GM19239 (cell line): ENCODE data around the gene TNS3.
A peak's percentile ranks its signal among the peaks of the same experiment; 100 is the strongest.

Source experiments
- DNase-seq: peaks from one replicate; pipeline ENCODE4 v3.0.0; 2011; ENCODE audit warnings: low spot score; ENCODE audit not compliant: insufficient read length
- FAIRE-seq: peaks from 2 replicates; lab custom pipeline; 2011; peaks lifted over from hg19 to GRCh38; lab: Jason Lieb, UNC

TNS3 gene

DNA sequence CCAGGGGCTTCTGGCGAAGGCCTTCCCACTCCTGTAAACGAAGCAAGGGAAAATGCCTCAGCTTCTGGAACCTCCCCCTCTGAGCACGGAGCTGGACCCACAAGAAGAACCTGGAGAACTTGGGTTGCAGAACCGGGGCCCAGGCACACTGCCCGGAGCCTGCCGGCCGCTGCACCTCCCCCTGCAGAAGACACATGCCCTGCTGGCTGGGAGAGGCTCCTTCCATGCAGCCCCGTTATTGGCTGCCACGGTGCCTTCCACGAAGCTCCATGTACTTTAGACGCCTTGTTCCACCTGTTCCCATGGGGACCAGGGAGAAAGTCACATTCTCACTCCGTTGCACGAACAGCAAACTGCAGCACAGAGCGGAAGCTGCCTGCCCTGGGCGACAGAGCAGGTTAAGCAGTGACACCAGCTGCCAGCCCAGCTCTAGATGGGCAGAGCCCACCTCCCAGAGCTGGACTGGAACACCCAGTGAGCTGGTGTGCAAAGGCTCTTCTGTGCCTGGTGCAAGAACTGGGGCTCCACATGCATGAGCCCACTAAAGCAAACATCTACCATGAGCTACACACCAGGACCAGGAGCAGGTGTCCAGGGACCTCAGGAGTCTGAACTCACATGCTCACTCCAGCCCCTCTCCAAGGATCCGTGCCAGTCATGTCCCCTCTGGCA lies 70.1 kb downstream of the TNS3 start:
- no peak for FAIRE-seq
- no peak for DNase-seq

DNA sequence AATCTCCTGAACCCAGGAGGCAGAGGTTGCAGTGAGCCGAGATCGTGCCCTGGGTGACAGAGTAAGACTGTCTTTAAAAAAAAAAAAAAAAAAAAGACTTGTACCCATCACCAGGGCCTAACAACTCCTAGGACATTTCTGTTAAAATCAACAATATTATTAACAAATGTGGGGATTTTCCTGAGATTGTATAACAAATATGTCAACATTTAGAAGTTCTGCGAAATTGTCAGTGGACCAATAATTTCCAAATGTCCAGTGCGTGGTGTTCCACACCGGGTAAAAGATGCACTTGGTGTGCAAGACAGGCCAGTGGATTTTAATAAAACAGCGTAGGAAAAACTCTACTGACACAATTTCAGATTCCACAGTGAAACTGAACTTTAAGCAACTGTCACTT lies 71.1 kb downstream of the TNS3 start:
- FAIRE-seq, result no peak
- DNase-seq, result no peak

DNA sequence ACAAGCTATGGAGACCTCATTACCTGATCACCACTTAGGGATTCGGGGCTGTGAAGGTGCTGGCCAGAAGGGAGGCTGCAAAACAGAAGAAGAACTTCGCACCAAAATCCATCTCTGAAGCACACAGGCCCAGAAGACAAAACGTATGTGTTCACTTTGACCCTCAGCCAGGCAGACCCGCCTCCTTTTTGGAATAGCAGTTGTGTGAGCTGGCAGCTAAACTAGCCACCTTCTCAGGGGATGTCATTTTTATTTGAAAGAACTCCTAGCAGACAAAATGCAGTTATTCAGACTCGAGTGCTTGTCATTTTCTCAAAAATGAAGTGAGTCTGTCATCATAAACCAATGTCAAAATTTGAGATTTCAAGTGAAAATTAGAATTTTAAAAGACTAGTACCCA lies 71.7 kb downstream of the TNS3 start:
- DNase-seq (no peak), FAIRE-seq (no peak)

DNA sequence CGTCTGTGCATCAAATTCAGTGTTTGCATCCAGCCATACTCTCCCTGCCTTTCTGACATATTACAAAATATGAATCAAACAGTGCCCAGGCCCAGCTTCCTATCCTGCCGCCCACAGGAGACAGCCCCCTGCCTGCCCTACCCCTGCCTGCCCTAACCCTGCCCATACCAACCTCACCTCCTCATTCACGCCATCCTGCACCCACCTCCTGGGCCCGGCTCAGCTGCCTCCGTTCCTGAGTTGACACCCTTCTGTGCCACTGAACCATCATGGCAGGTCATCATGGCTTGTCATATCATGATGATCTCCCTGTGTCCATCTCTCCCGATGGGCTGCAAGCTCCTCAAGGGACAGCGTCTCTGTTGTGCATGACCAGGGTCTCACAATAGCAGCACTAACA lies 72.3 kb downstream of the TNS3 start:
- DNase-seq (no peak), FAIRE-seq (no peak)

DNA sequence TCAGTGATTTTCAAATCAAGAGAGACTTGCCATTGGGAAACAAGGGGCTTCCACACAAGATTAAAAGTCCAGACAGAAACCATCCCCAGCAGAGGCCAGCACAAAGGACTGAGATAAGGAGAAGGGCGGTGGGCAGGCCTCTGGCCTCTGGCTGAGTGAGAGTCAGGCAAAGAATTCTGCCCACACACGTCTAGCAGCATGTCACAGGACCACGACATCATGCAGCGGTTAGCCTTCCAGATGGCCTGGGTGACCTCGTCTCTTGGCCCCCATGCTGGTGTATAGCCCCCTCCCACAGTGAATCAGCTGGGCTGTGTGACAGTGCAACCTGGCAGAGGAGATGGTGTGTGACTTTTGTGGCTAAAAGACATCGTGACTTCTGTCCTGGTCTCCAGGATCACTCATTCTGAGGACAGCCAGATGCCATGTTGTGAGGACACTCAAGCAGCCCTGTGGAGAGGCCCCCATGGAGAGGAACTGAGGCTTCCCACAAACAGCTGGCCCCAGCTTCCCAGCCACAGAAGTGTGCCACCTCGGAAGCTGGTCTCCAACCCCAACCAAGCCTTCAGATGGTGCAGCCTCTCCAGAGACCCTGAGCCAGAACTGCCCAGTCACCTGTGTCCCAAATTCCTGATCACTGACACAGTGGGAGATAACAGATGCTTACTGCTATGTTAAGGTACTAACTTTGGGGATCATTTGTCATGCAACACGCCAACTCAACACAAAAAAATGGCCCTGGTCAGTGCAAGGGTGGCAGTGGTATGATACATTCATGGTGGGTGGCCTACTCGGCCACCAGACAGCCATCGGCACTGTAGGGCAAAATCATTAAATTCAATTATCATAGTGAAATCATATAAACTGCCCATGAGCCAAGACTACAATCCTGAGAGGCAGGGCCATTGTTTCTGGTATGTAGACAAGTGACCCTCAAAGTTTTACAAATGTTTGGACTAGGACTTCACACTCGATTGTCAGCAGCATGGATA lies 73.2 kb downstream of the TNS3 start:
- DNase-seq, result no peak
- no peak for FAIRE-seq

DNA sequence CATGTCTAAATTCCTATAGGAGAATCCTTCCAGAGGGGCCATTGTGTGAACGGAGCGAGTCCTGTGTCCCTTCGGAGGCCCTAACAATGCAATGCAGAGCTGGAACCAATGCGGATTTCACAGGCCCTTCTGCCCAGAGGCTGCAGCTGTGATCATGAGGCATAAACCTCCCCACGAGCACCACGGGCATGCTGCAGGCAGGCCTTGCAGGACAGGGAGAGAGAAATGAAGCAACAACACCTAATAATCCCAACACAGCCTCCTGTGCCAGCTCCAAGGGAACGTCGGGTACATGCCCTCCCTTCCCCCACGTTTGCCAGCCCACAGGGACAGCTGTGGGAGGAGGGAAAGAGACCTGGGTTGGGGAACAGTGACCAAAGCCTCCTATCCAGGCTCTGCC lies 74.4 kb downstream of the TNS3 start:
- FAIRE-seq, result no peak
- no peak for DNase-seq

DNA sequence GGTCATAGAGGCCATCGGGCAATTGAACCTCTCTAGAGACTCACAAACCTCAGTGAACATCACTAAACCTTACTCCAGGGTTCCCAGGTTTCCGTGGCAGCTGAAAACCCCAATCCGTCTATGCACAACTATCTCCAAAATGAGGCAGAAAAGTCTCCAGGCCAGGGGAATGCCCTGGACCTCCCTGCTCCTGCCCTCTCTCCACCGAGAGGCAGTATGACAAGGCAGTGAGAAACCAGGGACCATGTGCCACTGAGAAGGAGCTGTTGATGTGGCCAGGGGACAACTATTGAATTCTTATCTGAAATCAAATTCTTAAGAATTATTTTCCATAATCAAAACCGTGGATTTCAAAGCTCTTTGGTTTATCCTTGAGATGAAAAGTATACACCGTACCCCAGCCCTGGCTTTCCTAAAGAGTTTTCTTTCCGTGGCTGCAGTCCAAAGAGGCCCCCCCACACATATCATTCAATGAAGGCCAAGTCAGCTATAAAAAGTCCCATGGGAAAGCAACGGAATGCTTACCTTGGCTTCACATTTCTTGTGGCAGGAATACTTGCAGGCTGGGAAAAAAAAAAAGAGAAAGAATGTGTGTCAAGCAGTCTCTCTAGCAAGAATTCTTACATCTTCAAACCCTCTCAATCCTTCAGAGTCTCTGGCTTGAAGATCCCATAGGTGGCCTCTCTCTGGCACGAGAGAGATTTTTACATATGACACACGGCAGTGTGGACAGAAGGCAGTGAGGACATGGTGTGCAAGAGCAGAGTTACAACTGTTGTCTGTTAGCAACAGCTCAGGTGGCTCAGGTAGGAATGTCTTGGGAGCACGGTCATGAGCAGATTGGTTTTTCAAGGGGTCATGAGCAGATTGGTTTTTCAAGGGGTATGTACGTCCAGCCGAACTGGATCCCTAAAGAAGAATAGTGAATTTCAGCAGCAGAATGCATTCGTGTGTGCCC lies 75.2 kb downstream of the TNS3 start:
- FAIRE-seq (no peak), DNase-seq (no peak)

DNA sequence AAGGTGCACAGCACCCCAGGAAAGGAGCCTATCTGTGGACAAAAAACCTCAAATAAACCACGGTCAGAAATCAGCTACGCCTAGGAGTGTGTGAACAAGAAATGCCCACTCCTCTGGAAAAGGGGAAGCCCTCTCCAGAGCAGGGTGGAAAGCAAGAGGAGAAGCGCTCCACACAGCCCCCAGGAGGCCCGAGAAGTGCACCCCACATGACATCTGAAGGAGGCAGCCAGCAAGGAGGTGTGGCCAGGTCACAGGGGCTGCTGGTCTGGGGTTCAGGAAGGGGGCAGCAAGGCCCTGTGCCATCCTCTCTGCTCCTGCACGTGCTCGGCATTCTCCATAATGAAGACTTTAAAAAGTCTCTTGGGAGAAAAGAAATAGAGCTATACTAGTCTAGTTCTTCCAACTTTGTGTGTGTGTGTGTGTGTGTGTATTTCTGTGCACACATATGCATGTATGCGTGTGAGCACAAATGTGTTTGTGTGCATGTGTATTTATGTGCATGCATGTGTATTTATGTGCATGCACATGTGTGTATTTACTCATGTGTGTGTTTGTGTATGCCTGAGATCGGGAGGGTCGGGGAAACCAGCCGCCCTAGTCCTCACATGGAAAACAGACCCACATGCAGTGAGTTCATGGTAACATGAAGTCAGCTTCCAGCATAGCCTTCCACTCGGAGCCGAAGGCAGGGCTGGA lies 76.5 kb downstream of the TNS3 start:
- FAIRE-seq, result no peak
- no peak for DNase-seq

DNA sequence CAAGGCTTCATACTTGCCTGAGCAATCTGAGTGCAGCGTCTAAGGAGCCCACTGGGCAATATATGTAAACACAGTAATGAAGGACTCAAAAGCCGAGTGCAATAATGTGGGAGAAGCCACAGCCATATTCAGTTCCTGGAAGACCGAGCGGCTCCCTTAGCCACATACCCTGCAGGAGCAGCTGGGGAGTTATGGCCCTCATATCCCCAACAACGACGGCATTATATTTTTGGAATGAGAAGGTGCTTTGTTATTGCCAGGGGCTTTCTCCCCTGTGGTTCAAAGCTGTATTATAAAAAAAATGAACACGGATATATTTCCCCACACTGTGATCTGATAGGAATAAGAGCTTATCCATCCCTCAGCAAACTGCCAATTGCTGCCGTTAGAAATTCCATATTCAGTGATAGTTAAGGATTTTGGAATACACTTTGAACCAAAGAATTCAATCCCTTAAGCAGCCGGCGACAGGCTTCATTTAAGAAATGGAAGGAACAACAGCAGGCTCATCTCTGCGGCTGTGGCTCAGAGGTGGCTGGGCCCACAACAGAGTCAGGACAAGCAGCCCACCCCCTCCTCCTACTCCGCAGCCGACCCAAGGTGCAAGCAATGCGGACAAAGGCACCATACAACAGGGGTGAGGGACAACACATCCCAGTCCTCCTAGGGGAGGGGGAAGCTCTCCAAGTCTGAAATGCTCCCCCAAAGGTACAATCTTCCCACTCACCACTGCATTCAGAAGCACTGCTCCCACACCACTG lies 77.2 kb downstream of the TNS3 start:
- FAIRE-seq (no peak), DNase-seq (no peak)

DNA sequence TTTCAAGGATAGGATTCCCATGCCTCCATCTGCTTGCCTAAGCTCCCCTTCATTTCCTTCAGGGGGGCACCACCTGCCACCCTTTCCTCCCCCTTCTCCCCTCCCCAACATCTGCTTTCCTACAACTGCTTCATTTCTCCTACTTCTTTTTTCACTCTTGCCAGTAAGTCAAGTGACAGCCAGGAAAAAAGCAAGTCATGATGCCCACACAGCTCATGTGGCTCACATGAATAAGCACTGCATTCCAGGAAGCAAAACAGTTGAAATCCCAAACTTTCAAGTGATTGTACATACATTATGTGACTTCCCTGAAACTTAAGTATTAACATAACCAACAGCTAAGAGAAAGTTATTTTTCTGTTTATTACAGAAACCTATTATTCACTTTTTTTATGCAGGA lies 78.6 kb downstream of the TNS3 start:
- no peak for FAIRE-seq
- DNase-seq, result no peak

DNA sequence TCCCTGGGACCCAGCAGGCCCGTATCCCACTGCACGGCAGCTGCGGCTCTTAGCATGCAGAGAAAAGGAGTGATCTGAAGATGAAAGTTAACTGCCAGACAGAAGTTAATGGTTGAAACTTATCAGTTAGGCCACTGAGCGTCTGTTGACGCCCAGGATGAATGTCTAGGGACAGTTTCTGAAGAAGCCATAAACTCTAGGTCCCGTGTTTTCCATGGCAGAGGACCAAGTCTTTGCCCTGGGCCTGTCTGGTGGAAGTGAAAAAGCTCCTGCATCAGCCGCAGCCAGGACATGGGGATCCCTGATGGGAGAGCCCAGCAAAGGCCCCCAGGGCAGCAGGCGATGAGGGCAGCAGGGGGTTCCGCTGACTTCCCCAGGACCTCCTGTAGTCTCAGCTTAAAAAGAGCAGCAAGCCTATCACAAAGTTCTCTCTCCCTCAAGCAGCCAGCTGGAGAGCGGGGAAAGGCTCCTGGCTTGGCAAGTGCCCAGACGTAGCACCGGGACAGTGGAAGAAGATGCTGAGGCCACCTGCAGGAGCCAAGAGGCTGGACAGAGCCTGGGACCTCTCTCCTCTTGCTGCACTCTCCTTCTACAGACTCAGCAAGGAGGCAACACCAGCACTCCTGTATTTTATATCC lies 79.6 kb downstream of the TNS3 start:
- DNase-seq (no peak), FAIRE-seq (no peak)

DNA sequence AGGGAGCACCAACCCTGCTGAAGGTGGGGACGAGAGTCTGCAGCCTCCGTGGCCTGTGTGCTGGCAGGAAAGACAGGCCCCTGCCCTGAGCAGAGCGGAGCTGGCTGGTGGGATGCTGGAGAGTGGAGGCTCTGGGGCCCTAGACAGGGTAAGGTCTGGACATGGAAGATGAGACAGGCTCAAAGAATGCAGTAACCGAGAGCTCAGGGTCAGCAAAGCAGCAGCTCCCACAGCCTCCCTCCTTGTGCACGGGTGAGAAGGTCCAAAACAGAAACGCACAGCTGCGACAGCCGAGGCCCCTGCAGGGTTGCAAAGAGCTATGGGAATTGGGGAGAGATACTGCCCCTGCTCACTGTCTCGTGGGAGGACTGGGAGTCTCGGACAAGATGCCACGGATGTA lies 80.5 kb downstream of the TNS3 start:
- DNase-seq, result no peak
- FAIRE-seq, result no peak

DNA sequence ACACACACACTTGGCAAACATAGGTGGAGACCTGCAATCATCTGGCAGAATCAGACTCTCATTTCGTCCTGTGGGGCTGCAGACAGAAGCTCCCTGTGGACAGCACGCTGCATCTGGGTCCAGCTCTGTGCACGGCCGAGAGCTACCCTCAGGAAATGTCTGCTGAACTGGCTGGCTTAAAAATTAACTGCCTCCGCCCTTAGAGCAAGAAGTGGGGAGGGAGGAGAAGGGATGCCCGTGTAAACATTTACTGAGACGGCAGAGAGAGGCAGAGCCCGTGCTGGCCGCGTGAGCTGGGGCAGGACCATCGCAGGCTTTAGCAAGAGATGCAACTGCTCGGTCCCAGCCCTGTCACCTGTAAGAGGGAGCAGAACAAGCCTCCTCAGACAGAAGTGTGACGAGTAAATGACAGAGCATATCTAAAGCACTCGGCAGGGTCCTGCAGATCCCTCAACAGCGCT lies 81.8 kb downstream of the TNS3 start:
- DNase-seq, result no peak
- FAIRE-seq, result no peak

DNA sequence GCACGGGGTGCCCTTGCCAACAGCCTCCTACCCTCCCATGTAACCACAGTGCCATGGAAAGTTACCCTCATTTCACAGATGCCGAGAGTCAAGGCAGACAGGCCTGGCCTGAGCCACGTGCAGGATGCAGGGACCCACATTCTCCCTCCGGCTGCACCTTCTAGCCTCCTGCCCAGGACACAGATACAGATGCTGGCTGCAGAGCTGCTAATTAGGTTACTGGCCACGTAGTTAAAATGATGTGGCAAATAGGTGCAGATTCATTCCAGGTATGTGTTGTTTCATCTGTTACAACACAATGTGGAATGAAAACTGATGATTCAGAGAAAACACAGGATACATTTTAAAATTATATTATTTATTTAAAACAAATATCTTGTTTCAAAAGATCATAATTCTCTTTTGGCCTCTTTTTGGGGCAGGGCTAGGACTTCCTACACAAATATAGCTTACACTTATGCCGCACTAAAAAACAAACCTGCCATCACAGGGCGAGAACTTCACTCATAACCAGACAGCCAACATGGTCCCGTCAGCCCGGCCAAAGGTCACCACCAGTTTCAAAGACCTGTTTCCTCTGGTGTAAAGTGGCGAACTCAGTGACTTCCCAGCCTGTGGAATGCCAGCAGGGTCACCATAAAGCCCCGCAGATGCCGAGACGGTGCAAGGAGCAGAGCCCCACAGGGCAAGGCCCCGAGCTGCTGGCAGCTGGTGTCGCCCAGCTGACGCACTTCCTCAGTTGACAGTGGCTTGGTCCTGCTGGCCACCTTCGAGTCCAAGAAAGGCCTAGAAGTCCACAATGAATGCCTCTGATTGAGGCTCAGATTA lies 83.5 kb downstream of the TNS3 start:
- DNase-seq (no peak), FAIRE-seq (no peak)

DNA sequence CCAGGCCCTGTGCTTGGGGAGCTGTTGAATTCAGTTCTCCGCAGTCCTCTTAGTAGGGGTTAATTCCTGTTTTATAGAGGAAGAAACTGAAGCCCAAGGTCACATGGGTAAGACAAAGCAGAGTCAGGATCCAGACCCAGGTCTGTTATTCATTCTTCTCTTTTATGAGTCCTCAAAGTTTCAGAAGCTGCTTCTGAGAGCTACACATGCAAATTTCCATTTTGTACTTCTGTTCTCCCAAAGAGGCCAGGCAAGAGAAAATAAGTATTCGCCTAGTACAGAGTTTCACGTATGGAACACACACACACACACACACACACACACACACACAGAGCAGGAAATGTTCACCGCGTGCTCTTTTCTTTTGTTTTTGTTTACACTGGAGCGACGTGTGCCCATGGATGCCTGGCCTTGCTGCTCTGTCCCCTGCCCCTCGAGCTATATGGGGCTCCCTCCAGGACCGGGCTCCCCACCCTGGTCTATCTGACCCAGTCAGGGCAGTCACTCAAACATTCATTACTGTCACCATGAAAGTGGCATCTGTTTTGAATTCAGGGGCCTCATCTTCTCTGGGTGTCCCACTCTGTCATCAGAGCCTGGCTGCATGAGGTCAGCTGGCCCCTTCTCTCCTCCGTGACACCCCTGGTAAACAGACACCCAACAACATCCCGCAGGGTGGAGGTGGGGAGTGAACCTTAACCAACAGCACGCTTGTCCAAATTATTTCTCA lies 84.4 kb downstream of the TNS3 start:
- peak; percentile 69 for DNase-seq
- peak; percentile 91 for FAIRE-seq

DNA sequence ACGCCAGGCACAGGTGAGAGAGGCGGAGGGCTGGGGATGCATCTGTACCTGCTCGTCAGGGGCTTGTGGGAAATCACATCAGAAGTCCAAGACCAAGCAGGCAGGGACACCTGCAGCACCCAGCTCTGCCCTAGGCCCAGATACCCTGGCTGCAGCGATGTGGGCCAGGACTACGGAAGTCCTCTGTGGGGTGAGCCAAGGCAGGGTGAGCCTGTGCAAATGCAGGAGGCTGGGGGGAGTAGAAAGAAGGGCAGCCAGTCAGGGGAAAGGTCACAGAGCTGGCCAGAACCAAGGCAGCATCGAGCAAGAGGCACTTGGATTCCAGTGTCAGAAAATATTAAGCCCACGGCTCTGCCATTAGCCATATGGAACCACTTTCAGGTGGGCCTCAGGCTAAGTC lies 85.2 kb downstream of the TNS3 start:
- DNase-seq (no peak), FAIRE-seq (no peak)

DNA sequence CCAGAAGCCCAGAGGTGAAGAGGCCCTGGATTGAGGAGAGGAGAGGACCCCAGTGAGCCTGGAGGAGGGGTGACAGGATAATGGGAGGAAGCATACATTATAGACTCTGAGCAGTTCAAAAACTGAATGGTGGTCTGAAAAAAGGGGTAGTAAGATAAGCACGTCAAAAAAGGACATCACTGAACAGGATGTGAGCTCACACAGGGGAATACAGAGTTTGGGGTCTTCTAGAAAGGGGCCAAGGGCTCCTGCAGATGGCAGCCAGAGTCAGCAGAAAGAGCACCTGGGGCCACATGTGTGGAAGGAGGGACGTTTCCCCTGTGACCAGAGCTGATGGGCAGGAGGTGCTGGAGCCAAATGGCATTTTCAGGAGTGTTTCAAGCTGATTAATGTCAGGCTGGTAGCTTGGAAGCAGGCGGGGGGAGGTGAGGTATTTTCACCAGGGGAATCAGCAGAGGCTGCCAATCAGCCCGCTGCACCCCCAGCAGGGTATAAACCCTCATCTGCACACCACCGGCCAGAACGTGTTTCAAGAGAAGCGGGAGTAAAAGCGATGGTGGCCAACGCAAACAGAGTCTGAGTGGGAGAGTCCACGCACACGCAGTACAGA lies 85.8 kb downstream of the TNS3 start:
- DNase-seq, result no peak

More for the DNA sequence above, 85.8 kb downstream of the TNS3 start:
- no peak for FAIRE-seq
